ENCODE data around the gene INSYN2B. TPM values are rescaled to one million over a fixed set of nuclear protein-coding genes. Genes with fewer than 3 reads are reported as not detected.
"Not testable (repeated sequence)": the region's sequence is repeated elsewhere in the genome, so short reads cannot be mapped to it uniquely, and the experiment has no call there.

Gene INSYN2B
- total RNA-seq, 4 donors from 2014 or later: not detected

- H3K4me1 ChIP-seq: no peaks in the 10 kb centered on the region
- 51% methylated on average over 3 of the region's 6 CpGs; no CpG with 5 or more reads in 1 of the 2 donors for WGBS, 2 donors (ENCODE audit: low coverage in 1 of 2)
- no peak overlapping the region for H3K4me3 ChIP-seq
- H3K27me3 ChIP-seq: peaks cover 34% of the 10 kb centered on the region
- TF ChIP-seq POLR2A (IDR thresholded peaks at IDR 0.05) (no peak), EP300 (IDR thresholded peaks at IDR 0.05) (no peak), POLR2AphosphoS5 (IDR thresholded peaks at IDR 0.05) (no peak)
- TF ChIP-seq, protein P1, sequence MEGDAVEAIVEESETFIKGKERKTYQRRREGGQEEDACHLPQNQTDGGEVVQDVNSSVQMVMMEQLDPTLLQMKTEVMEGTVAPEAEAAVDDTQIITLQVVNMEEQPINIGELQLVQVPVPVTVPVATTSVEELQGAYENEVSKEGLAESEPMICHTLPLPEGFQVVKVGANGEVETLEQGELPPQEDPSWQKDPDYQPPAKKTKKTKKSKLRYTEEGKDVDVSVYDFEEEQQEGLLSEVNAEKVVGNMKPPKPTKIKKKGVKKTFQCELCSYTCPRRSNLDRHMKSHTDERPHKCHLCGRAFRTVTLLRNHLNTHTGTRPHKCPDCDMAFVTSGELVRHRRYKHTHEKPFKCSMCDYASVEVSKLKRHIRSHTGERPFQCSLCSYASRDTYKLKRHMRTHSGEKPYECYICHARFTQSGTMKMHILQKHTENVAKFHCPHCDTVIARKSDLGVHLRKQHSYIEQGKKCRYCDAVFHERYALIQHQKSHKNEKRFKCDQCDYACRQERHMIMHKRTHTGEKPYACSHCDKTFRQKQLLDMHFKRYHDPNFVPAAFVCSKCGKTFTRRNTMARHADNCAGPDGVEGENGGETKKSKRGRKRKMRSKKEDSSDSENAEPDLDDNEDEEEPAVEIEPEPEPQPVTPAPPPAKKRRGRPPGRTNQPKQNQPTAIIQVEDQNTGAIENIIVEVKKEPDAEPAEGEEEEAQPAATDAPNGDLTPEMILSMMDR (IDR thresholded peaks at IDR 0.05): no peak
- no peaks in the 10 kb centered on the region for H3K36me3 ChIP-seq
- no peak for ATAC-seq
- H3K9me3 ChIP-seq: no peaks in the 10 kb centered on the region
- no peak overlapping the region for H3K27ac ChIP-seq
Observed at GRCh38 chr5:169954786-169955185, 25.5 kb downstream of the INSYN2B start.

GRCh38 chr5:169953196-169953595 lies 27.1 kb downstream of the INSYN2B start:
- WGBS, 2 donors (ENCODE audit: low coverage in 1 of 2): 69 to 70% methylated on average over 3 to 4 of the region's 4 CpGs
- not testable (repeated sequence) for H3K27ac ChIP-seq, H3K36me3 ChIP-seq, H3K4me1 ChIP-seq, H3K9me3 ChIP-seq, H3K4me3 ChIP-seq, ATAC-seq
- peaks cover 30% of the 10 kb centered on the region for H3K27me3 ChIP-seq

DNA sequence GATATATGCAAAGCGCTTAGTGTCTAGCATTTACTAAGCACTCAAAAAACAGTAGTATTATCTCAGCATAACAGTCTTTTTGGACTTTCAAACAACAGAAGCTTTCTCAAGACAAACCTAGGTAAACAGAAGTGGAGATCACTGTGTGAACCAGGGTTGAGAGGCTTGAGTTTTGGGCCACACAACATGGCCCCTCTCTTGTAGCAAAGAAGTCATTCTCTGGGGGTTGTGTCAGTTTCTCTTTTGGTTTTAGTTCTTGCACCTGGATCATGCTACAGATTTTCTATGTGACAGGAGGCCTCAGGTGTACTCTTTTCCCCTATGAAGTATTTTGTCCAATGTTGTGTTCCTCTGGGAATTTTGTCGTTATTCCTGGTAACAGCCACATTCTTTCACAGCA lies 30.0 kb downstream of the INSYN2B start:
- Histone ChIP-seq H3K27me3 (peaks cover 25% of the 10 kb centered on the region), H3K9me3 (no peaks in the 10 kb centered on the region), H3K4me3 (no peak overlapping the region), H3K36me3 (no peaks in the 10 kb centered on the region), H3K27ac (no peak overlapping the region), H3K4me1 (no peaks in the 10 kb centered on the region)
- 70 to 71% methylated on average over 2 of the region's 2 CpGs for WGBS, 2 donors (ENCODE audit: low coverage in 1 of 2)
- TF ChIP-seq POLR2AphosphoS5 (IDR thresholded peaks at IDR 0.05): no peak
- TF ChIP-seq, protein P1 (IDR thresholded peaks at IDR 0.05): no peak
- no peak for ATAC-seq

- no peaks in the 10 kb centered on the region for H3K9me3 ChIP-seq
- no peaks in the 10 kb centered on the region for H3K4me1 ChIP-seq
- H3K27ac ChIP-seq: no peak overlapping the region
- 83 to 97% methylated on average over 5 of the region's 5 CpGs for WGBS, 2 donors (ENCODE audit: low coverage in 1 of 2)
- peaks cover 6% of the 10 kb centered on the region for H3K27me3 ChIP-seq
- no peaks in the 10 kb centered on the region for H3K36me3 ChIP-seq
- TF ChIP-seq POLR2AphosphoS5 (IDR thresholded peaks at IDR 0.05): no peak
- no peak for TF ChIP-seq POLR2A (IDR thresholded peaks at IDR 0.05)
- TF ChIP-seq EP300 (IDR thresholded peaks at IDR 0.05): no peak
- TF ChIP-seq, protein P1 (IDR thresholded peaks at IDR 0.05): no peak
- H3K4me3 ChIP-seq: no peak overlapping the region
- ATAC-seq: no peak
Observed at GRCh38 chr5:169946743-169947295, 33.5 kb downstream of the INSYN2B start.

- no peaks in the 10 kb centered on the region for H3K36me3 ChIP-seq
- no peaks in the 10 kb centered on the region for H3K9me3 ChIP-seq
- no peaks in the 10 kb centered on the region for H3K4me1 ChIP-seq
- WGBS, 2 donors (ENCODE audit: low coverage in 1 of 2): 7% methylated on average over 2 of the region's 3 CpGs; no CpG with 5 or more reads in 1 of the 2 donors
- H3K4me3 ChIP-seq: no peak overlapping the region
- ATAC-seq: peak; percentile 60
- TF ChIP-seq EP300 (IDR thresholded peaks at IDR 0.05) (no peak), POLR2AphosphoS5 (IDR thresholded peaks at IDR 0.05) (no peak), POLR2A (IDR thresholded peaks at IDR 0.05) (no peak)
- TF ChIP-seq, protein P1 (IDR thresholded peaks at IDR 0.05): no peak
- no peaks in the 10 kb centered on the region for H3K27me3 ChIP-seq
- no peak overlapping the region for H3K27ac ChIP-seq
Observed at GRCh38 chr5:169945831-169946261, 34.4 kb downstream of the INSYN2B start.

Data from gastroesophageal sphincter (tissue), 4 donors.